PFSK-1 (cell line): Measurements from ENCODE around the gene SP2.

Experiments
- REST ChIP-seq, 2 experiments: IDR thresholded peaks; 2 replicates each; pipeline versions ENCODE4 v1.6.1 to v1.8.0; 2011 to 2012; ENCODE audit warnings: low read depth in 2 of 2, low read length in 2 of 2, control low read depth in 1 of 2, inconsistent platforms in 1 of 2, mild to moderate bottlenecking in 1 of 2, moderate library complexity in 1 of 2; ENCODE audit not compliant: insufficient read depth in 1 of 2
- TAF1 ChIP-seq: IDR thresholded peaks from 2 replicates; pipeline ENCODE4 v1.6.1; 2012; ENCODE audit warnings: low read length, control low read depth, borderline replicate concordance; ENCODE audit not compliant: insufficient read depth

GRCh38 chr17:47970725-47971499, 74.9 kb downstream of the SP2 start, which contains the start of gene CDK5RAP3:
- TF ChIP-seq TAF1, result peak; percentile 79
- peak in 1 of 2 experiments; percentile 33; a peak in 1 of 4 replicates for TF ChIP-seq REST (IDR thresholded peaks at IDR 0.05; ENCODE audit: insufficient read depth in 1 of 2, low read depth in 2 of 2, low read length in 2 of 2)
